HL-60/S4 treated with retinoic acid at 250 ng/mL for 4 days and 3 days (cell line): ENCODE measurements around the gene SOX4.
"Not testable (repeated sequence)": the region's sequence is repeated elsewhere in the genome, so short reads cannot be mapped to it uniquely, and the experiment has no call there.

Experiments
- in situ Hi-C: fragments of 300-500 bp; cut with MboI; formaldehyde crosslinking; loops from 2 replicates; pipeline ENCODE4 v1.7.0; 2022; ENCODE audit warnings: low sequenced_read_pairs

The SOX4 gene

DNA sequence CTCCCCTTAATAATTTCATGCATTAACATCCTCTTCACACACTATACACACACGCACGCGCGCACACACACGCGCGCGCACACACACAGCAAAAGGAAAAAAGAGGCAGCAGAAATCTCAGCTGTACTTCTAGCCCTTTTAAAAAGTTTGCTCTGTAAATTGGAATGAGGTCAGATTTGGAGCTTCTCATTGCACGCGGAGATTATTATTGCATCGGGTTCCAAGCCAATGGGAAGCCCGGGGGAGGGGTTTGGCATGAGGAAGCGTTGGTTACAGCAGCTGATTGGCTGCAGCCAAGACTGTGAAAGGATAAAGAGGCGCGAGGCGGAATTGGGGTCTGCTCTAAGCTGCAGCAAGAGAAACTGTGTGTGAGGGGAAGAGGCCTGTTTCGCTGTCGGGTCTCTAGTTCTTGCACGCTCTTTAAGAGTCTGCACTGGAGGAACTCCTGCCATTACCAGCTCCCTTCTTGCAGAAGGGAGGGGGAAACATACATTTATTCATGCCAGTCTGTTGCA lies at the start of gene SOX4:
Gene SOX4, plus strand, starts transcription at position 340 of the 515 bp plus-strand sequence. CDS start 784 bp downstream, outside the sequence.
- in situ Hi-C loops = loop anchor here (25.0 kb wide), 1 partner anchor 1031 kb away; no protein-coding TSS in a partner anchor

DNA sequence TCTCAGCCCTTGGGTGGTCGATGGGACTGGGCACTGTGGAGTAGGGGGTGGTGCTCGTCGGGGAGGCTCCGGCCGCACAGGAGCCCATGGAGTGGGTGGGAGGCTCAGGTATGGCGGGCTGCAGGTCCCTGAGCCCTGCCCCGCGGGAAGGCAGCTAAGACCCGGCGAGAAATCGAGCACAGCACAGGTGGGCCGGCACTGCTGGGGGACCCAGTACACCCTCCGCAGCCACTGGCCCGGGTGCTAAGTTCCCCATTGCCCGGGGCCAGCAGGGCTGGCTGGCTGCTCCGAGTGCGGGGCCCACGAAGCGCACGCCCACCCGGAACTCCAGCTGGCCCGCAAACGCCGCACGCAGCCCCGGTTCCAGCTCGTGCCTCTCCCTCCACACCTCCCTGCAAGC lies 41.3 kb upstream of the SOX4 start:
- in situ Hi-C loops = not testable (repeated sequence)

DNA sequence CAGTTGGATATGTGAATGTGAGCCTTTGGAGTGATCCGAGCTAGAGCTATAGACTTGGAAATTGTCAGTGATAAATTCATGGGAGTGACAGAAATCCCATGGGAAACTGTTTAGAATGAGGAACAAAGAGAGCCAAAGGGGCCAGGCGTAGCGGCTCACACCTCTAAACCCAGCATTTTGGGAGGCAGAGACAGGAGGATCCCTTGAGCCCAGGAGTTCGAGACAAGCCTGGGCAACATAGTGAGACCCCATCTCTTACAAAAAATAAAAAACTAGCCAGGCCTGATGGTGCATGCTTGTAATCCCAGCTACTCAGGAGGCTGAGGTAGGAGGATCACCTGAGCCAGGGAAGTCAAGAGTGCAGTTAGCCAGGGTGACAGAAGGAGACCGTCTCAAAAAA lies 39.3 kb upstream of the SOX4 start:
- in situ Hi-C loops = no loop called here

DNA sequence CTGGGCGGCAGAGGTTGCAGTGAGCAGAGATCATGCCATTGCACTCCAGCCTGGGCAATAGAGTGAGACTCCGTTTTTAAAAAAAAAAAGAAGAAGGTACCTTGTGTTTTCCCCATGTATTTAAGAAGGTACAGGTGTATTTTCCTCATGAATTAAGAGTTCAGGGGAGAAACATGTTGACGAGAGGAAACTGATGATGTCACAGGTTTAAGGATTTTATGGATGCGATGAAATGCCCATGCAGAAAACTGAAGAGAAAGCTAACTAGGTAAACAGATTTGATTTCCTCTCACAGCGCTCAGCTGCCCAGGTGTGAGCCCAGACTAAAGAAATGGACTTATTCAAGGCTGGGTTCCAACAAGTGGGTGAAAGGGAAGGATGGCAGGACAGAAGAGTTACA lies 38.4 kb upstream of the SOX4 start:
- in situ Hi-C loops = no loop called here

DNA sequence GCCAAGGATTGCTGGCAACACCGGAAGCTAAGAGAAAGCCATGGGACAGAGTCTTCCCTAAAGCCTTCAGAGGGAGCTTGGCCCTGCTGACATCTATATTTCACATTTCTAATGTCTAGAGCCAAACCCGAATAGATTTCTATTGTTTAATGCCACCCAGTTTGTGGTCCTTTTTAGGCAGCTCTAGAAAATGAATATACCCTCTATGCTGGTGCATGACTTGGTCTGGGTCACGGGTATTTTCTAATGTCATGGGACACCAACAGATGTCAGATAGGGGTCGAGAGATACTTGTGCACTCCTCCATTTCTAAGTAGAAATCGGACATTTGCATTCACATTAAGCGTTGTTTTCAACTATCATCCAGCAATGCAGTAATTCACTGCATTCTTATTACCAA lies 37.0 kb upstream of the SOX4 start:
- in situ Hi-C loops = no loop called here

DNA sequence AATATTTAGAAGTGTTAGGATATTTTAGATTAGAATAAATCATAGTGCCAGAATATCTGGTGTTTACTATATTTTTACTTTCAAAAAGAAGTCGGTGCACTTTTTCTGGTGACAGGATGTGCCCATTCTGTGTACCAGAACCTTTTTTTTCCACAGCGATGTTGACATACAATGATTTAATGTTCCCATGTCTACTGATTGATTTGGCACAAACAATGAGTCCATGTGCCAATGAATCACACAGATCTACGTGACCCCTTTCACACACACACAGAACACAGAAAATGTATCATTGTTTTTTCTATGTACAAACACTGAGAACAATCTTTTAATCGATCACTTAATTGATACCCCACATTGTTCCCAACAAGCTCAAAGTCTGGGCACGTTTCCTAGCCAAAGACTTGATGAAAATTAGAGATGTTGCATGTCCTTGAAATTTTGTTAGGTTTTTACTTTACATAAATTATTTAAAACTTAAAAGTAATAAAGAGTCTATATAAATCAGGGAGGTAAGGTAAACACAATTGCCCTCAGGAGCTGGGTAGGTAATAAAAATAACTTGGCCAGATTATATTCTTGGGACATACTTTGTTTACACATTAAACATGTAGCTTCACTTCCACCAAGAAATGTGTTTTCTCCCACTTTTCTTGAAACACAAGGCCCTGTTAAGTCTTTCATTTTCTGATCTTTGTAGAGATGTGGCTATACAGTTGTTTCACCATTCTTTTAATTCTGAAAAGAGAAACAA lies 36.4 kb upstream of the SOX4 start:
- in situ Hi-C loops = no loop called here

DNA sequence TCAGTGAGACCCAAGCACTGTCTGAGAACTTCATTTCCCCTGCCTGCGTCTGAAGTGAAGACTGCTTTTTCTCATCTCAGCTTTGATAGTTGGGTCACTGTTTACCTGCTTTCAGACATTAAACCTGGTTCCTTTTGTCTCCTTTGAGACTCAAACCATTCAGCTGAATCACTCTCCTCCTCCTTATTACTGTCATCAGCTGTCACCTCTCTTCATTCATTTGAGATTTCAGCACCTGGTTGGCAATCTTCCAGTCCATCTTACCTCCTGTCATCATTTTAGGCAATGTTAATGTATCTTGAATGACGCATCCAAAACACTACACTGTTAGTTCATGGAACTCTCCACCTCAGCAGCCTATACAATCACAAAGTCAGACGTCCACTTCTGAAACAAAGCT lies 34.3 kb upstream of the SOX4 start:
- in situ Hi-C loops = no loop called here

DNA sequence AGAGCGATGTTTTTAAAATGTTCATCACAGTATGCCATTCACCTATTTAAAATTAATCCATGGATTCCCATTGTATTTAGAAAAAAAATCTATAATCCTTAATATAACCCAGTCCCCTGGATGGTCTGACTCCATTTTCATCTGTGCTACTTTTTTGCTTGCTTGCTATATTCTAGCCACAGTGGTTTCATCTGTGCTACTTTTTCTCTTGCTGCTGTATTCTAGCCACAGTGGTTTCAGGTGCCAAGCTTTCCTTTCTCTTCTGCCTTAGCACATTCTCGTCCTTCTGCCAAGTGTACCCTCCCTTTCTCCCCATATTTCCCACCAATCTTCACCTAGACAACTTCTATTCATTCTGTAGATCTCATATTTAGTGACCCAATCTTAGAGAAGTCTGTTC lies 33.3 kb upstream of the SOX4 start:
- in situ Hi-C loops = no loop called here

DNA sequence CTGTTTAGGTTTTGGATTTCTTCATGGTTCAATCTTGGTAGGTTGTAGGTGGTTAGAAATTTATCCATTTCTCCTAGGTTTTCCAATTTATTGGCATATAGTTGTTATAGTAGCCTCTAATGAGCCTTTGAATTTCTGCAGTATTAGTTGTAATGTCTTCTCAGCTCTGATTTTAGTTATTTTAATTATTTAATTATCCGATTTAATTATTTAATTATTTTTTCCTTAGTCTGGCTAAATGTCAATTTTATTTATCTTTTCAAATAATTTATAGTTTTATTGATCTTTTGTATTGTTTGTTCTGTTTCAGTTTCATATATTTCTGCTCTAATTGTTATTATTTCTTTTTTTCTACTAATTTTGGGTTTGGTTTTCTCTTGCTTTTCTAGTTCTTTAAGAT lies 28.1 kb upstream of the SOX4 start:
- in situ Hi-C loops = no loop called here

DNA sequence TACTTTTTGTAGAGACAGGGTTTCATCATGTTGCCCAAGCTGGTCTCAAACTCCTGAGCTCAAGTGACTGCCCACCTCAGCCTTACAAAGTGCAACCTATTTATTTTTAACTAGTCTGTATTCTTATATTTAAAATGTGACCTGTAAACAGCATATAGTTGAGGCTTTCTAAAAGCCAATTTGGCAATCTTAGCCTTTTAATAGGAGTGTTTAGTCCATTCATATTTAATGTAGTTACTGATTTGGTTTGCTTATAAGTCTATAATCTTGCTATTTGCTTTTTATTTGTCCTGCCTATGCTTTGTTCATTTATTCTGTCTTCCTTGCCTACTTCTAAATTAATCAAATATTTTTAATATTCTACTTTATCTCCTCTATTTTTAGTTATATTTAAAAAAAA lies 15.0 kb upstream of the SOX4 start:
- in situ Hi-C loops = loop anchor here (25.0 kb wide), 1 partner anchor 1016 kb away; no protein-coding TSS in a partner anchor

DNA sequence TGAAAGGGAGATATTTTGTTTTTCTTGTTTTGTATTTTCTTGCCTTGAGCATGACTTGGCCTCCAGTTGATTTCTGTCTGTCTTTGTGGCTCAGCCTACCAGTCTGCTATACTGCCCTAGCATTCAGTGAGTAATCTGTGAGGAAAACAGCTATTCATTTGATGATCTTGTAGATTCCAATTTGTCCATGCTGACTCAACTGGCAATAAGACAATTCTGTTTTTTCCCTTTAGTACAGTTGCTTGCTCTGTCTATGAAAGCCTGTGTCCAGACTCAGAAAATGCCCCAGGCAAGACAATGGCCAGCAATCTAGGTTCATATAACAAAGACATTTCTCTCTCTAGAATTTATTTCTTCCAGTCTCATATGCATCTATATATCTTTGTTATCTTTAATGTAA lies 10.9 kb upstream of the SOX4 start:
- in situ Hi-C loops = loop anchor here (25.0 kb wide), 1 partner anchor 1020 kb away; no protein-coding TSS in a partner anchor

DNA sequence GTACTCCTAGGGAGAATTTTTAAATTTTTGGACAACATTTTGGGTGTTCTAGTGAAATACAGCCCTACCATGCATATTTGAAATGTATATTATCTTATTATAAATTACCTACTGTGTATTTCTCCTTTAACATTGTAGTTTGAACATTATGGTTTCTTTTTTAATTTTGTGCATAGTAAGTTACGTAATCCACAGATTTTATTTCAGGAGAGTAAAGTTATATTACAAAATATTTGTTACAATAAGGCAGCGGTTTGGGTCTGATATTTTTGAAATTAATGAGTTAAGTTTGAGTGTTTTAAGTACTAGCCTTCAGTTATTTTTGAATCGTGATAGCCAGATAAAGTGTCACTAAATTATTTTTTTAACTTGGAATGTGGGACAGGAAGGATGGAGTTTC lies 7.3 kb upstream of the SOX4 start:
- in situ Hi-C loops = loop anchor here (25.0 kb wide), 1 partner anchor 1024 kb away; no protein-coding TSS in a partner anchor

DNA sequence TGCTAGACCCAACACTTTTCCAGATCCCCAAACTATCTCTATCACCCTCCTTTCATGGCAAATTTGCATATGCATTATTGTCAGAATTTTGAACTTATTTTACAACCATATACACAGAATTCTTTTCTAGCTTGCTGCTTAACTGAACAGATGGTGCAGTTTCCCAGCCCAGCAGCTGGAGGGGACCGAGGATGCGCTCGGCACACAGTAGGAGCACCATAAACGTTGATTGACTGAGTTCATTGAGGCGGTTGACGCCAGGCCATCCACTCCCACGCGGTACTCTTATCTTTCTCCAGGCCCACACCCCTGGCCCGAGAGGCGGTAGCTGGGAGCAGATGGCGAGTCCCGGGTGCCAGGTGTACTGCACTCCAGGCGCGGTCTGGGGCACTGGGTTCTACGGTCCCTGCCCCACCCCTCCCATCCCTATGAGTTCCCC lies 6.8 kb upstream of the SOX4 start:
- in situ Hi-C loops = loop anchor here (25.0 kb wide), 1 partner anchor 1024 kb away; no protein-coding TSS in a partner anchor

DNA sequence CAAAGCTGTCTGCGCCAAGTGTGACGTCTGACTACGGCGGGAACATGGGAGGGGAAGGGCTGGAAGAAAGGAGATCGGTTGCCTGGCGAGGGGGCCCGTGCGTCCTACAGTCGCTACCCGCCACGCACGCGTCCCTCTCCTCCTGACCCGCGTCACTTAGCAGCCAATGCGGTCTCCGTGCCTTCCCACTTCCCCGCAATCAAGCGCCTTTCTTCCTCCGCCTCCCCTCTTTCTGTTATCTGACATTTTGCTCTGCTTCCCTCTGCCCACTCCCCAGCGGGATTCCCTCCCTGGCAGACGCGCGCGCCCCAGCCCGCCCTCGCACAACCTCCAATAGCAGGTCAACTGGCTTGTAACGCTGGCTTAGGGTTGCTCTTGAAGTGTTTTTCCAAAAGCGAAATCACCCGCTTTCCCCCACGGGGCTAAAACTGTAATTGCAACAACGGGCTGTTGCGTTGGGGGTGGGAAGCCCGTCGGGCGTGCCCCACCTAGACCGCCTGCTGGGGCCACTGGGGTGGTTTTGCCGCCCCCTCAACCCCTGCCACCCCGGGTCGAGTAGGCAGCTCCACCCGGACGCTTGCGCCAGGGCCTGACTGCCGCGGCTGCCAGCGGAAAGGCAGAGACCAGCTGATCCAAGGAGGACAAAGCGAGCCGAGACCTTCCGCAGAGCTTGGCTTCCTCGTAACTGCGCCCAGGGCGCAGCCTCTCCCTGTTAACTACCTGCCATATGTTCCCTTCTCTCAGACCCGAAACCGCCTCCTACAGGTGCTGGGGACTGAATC lies 6.2 kb upstream of the SOX4 start:
- in situ Hi-C loops = loop anchor here (25.0 kb wide), 1 partner anchor 1025 kb away; no protein-coding TSS in a partner anchor

DNA sequence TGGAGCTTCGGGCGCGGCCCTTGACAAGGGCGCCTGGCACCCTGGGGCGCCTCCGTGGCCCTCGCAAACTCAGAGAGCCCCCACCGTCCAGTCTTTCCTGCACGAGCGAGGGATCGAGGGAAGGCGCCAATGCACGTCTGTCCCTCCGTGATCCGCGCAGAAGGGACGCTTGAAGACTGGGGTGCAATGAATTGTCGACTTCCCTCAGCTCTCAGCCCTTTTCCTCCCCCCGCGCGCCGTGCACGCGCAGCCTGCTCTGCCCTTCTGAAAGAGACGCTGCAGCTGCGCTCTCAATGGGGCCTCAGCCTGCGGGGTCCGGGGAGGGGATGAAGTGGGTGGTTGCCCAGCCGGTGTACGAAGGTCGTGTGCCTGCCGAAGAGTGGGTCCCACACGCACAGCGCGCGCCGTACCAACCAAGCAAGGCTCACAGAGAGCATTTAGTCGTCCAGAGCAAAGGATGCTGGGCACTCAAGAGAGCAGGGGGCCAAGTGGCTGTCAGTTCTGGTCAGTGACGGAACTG lies 5.5 kb upstream of the SOX4 start:
- in situ Hi-C loops = loop anchor here (25.0 kb wide), 1 partner anchor 1026 kb away; no protein-coding TSS in a partner anchor

DNA sequence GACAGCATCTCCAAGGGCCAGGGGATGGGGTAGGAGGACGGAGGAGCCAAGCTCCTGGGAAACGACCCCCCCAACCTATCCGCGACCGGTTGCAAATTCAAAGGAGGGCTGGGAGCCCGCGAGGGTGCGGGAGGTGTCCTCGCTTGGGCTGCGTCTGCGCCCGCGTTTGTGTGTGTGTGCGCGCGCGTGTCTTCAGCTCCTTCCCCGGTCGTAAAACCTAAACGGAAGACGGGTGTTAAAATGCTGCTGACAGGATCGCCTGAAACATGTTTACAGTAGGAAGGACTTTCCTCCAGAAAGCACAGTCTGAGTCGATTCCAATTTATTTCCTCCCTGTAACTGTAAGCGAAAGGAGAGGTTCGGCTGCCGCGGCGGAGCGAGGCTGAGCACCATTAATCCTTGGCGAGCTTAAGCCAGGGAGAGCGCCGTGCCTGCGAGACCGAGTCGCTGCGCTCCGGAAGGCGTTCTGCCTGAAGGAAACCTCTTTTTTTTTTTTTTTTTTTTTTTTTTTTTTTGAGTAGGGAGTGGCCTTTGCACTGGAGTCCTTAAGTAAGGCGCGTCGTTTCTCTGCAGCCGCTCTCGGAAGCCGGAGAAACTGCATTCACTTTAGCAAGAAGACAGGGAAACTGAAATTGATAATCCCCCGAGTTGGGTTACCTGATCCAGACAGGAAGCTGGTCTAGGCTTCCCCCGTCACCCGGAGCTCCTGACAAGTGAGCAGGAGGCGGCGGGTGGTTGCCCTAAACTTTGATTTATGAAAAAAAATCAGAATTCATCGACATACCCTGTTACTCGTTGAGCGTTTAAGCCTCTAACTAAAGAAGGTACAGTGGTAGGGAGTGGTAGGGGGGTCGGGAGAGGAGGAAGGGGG lies 4.8 kb upstream of the SOX4 start:
- in situ Hi-C loops = loop anchor here (25.0 kb wide), 1 partner anchor 1026 kb away; no protein-coding TSS in a partner anchor

DNA sequence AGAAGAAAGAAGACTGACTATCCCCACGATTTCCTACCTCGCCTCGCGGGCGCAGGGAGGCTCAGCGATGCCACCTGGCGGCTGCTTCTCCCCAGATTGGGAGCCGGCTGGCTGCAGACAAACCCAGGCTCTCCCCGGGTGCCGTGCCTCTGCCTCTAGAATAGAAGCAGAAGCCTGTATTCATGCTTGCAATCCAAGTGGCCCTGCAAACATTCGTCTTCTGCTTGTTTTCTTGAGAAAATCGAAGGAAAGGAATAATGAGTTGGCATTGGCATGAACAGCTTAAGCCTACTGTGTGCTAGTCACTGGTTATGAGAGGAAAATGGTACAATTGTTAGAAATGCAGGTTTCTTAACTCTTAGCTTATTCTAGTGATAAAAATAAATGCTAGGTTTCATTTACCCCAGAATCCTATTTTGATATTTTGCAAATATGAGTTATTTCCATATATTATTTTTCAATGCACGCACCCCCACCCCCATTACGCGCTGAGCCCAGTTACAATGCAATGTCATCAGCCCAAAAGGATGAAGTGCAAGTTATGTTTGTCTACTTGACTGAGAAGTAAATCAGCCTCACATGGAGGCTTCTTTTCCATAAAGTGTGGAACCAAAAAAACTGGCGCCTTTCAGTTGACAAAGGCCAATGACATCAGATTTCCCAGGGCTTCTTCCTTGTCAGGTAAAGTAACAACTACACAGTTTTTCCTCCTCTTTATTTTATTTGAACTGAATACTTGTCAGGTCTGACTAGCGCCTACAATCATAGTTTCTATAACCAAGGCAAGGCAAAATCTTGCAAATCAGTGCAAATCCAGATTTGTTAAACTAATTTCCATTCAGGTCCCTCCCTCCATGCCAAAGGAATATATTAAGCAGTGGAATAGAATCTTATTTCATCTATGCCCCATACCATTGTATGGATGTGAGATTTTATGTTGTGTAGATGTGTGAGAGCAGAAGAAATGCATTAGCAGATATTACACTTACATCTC lies 3.9 kb upstream of the SOX4 start:
- in situ Hi-C loops = loop anchor here (25.0 kb wide), 1 partner anchor 1027 kb away; no protein-coding TSS in a partner anchor

DNA sequence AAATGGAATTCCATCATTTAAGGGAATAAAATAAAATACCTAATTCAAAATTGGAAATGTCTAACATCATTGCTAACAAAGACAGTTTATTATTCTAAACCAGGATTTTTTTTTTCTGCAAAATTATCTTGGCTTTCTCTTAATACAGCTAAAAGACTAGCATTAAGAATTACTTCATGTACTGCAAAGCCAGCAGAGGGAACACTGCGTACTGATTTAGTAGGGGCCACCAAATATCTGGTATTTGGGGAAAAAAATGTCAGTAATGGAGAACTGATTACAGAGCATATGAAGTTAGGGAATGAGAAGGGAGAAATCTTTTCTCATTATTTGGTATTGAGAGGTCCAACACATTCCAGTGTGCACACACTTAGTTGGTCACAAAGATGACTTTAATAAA lies 3.2 kb upstream of the SOX4 start:
- in situ Hi-C loops = loop anchor here (25.0 kb wide), 1 partner anchor 1028 kb away; no protein-coding TSS in a partner anchor

DNA sequence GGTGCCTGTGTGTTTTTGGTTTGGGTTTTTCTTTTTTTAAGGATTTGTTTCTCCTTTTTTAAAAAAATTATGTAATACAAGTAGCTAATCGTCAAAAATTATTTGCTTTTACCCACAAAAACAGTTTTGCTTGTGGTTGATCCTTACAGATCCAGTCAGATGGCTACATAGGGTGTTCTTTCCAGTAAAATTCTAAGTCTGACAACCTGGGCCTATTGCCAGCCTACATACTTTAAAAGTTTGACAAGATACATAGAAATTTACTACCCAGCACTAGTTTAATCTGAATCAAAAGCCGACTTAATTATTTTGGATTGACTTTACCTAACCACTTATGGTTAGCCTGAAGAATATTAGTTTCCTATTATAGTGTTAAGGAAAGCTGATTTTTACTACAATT lies 2.1 kb upstream of the SOX4 start:
- in situ Hi-C loops = loop anchor here (25.0 kb wide), 1 partner anchor 1029 kb away; no protein-coding TSS in a partner anchor
